NCI-H1436 (cell line): ENCODE data around the gene APOC3.
"Not testable (repeated sequence)": the region's sequence is repeated elsewhere in the genome, so short reads cannot be mapped to it uniquely, and the experiment has no call there.

Source experiments
- DNase-seq: peaks from one replicate; lab custom pipeline; 2025; lab: John Stamatoyannopoulos, UW

The APOC3 gene

DNA sequence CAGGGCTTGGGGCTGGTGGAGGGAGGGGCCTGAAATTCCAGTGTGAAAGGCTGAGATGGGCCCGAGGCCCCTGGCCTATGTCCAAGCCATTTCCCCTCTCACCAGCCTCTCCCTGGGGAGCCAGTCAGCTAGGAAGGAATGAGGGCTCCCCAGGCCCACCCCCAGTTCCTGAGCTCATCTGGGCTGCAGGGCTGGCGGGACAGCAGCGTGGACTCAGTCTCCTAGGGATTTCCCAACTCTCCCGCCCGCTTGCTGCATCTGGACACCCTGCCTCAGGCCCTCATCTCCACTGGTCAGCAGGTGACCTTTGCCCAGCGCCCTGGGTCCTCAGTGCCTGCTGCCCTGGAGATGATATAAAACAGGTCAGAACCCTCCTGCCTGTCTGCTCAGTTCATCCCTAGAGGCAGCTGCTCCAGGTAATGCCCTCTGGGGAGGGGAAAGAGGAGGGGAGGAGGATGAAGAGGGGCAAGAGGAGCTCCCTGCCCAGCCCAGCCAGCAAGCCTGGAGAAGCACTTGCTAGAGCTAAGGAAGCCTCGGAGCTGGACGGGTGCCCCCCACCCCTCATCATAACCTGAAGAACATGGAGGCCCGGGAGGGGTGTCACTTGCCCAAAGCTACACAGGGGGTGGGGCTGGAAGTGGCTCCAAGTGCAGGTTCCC is at the start of gene APOC3:
Gene APOC3 (plus strand): TSS at position 383 of the 659 bp plus-strand sequence. CDS start 676 bp downstream, outside the sequence.
- DNase-seq: no peak

DNA sequence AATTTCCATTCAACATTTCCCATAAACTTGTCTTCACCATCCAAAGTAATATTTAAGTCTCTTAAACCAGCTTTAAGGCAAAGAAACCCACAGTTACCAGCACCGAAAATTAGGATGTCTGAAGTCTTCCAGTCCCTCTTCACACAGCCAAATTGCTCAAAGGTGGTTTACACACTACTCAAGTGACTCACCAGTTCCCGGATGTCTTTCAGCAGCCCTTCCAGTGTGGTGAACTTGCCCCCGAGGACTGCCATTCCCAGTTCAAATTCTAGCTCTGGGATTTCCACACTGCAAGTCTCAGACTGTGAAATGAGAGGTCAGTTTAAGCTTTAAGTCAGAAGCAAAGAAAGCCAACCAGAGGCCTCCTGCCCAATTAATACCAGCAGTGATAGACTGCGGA is 47.0 kb upstream of the APOC3 start:
- no peak for DNase-seq

DNA sequence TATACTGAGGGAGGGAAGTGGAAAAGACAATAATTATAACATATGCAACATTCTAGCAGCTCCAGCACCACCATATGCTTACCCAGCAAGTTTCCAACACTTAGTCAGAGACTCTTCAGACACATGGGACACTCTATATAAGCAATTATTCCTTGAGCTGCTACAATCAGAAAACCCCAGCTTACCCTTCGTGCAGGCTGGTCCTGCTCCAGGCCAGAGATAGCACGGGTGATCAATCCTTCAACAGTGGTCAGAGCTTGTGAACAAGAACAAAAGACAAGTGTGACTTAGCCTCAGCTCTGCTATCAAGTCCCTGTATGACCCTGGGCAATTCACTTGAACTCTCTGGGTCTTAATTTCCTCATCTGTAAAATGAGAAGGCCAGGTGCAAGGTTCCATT is 43.4 kb upstream of the APOC3 start:
- no peak for DNase-seq

DNA sequence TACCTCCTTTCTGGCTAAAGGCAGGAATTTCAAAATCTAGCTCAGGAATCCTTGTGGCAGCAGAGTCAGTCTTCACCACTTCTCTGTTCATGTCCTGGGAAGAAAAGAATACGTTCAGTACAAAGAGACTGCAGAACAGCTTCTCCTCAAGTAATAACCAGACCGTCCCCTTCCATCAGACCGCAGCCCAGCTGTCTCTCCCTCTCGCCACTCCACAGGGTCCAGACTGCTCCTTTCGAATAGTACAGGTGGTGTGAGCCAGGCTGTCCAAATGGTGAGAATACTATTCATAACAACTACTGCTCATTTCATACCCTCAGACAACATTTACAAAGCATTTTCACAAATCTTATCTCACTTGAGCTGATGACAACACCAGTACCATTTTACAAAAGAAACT is 42.7 kb upstream of the APOC3 start:
- no peak for DNase-seq

DNA sequence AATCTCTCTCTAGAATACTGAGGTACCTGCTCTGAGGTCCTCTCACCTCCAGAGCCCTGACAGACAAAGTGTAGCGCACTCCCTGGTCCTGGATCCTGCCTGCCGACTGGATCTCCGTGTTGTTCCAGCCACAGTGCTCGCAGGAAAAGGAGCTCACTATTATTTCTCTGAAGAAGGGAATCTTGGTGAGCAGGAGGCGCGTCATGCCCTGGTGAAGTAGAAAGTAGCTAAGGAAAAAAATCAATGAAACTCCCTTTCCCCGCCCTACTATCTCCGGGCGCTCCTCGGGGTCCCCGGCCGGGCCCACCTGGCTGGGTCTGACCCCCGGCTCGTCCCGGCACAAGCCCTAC is 42.3 kb upstream of the APOC3 start:
- no peak for DNase-seq

DNA sequence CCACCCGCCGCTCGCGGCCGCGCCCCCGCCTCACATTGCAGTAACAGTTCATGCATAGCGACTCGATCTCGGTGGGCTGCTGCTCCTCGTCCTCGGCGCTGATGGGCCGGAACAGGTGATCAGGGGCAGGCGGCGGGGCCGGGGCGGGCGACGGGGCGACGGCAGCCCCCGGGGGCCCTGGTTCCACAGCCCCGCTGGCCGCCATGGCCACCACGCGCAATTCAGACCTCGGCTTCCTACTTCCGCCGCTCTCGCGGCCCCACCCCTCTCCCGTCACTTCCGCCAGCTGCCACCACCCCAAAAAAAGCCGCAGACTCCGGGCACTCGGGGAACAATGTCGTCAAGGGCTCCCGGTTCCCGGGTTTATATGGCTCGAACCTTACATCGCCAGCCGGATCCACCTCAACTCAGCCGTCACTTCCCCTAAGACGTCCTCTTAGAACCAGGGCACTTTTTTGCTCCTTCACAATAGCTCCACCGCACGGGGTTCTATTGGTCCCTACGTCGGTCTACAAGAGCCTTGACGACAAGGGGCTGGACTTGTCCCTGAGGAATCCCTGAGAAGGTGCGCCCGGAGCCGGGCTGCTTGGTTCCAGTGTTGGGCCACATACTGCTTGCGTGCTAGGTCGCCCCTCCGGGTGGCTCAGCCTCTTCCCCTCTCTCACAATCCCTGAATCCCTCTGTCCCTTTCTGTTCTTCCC is 41.8 kb upstream of the APOC3 start, which contains the start of gene ZPR1:
Gene ZPR1 (minus strand): TSS at position 238 of the 701 bp plus-strand sequence. CDS start 33 bp downstream, at position 205.
- peak; percentile 67 for DNase-seq

DNA sequence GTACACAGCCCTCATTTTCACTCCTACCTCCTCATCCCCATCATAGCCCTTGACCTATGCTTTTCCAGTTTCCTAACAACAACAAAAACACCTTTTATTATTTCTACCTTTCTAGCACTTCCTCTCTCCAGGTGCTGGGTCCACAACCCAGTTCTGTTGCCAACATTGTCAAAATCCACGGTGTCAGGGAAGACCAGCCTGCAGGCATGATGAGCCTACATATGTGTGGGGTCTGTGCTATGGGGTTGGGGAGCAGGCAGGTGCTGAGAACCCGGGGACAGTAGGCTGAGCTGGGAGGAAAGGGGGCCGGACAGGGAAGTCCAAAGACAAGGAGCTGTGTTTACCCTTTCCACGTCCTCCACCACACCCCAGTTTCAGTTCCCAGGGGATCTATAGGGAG is 41.2 kb upstream of the APOC3 start:
- DNase-seq: no peak

DNA sequence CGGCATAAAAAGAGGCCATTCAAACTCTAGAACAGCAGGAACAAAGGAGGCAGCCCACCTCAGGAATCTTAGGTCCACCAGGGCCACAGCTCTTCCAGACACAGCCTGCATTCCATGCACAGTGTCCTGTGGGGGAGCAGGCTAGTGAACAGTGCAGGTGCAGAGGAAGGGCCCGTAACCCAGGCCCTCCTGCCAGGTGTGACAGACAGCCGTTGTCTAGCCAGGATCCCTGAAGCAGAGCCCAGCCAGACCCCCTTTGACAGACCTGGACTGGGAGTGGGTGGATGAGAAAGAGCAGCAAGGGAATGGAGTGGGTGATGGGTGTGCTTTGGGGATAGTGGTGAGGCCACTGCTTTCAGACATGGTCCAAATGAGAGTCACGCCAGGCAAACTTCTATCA is 40.7 kb upstream of the APOC3 start:
- no peak for DNase-seq

DNA sequence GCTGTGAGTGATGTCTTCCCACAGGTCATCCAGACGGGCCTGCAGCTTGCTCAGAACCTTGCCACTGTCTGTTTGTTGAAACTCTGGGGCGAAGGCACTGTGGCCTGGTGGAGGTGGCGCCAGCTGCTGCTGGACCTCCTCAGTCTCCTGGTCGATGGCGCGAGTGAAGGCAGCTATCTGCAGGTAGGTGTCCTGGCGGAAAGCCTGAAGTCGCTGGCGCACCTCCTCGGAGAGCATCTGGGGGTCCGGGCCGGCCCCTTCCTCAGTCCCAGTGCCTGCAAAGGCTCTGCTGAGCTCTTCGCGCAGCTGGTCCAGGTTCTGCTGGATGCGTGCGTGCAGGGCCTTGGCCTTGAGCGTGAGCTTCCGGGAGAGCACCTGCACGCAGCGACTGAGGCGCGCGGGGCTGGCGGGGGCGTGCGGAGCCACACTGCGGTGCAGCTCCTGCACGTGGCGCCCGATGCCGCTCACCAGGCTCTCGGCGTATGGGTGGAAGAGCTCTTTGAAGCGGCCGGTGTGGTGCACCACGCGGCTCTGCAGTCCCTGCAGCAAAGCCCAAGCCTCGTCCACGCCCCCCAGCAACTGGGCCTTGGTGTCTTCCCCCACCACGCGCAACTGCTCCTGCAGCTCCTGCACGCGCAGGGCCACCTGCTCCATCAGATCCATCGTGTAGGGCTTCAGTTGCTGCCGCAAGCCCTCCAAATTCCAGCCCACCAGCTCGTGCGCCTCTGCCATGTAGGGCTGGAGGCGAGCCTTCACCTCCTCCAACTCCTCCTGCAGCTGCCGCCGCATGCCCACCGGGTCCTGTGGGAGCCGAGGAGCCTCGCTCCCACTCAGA is 39.3 kb upstream of the APOC3 start:
- DNase-seq: no peak

DNA sequence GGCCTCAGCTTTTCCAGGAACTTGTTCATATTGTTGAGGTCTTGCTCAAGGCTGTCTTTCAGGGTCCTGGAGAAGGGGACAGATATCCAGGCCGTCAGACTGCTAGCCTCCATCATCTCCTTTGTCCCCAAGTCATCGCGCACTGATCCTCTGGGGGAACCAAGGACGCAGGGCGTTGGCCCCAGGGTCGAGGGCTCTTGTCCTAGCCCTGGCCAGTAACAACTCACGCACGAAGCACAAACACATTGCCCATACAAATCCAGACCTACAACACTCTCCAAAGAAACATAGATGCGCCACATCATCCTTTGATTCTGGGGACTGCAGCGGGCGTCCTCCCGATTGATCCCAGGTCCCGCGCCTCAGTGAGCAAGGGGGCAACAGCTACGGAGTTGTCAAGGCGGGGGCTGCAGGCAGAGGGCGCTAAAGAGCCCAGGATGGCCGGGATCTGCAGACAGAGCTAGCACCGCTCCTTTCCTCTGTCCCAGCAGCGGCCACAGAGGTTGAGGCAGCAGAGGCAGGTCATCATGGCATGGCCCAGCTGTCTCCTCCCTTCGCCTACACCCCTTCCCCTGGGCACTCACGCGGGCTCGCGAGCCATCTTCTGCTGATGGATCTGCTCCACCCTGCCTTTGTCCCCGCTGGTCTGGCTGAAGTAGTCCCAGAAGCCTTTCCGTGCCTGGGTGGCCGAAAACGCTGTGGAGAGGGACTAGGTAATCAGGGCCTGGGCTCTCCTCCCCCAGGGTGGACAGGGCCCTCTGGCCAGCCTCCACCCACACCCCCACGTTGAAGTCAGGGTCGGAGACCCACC is 38.5 kb upstream of the APOC3 start:
- peak; percentile 60 for DNase-seq

DNA sequence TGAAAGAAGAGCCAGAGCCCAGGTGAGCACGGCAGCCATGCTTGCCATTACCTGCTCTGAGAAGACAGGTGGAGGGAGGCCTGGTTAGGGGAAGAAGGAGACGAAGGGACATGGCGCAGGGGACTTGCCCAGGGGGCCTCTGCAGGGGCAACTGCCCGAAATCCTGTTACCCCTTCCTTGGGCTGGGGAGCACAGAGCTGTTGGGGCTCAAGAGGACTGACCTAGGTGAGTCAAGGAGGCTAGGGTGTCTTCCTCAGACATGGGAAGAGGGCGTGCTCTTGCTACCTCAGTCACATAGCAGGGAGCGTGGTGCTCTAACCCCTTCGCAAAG is 37.9 kb upstream of the APOC3 start, which contains the start of gene APOA5:
Gene APOA5 (minus strand): TSS at position 67 of the 331 bp plus-strand sequence. CDS start 19 bp downstream, at position 48.
- DNase-seq: no peak

DNA sequence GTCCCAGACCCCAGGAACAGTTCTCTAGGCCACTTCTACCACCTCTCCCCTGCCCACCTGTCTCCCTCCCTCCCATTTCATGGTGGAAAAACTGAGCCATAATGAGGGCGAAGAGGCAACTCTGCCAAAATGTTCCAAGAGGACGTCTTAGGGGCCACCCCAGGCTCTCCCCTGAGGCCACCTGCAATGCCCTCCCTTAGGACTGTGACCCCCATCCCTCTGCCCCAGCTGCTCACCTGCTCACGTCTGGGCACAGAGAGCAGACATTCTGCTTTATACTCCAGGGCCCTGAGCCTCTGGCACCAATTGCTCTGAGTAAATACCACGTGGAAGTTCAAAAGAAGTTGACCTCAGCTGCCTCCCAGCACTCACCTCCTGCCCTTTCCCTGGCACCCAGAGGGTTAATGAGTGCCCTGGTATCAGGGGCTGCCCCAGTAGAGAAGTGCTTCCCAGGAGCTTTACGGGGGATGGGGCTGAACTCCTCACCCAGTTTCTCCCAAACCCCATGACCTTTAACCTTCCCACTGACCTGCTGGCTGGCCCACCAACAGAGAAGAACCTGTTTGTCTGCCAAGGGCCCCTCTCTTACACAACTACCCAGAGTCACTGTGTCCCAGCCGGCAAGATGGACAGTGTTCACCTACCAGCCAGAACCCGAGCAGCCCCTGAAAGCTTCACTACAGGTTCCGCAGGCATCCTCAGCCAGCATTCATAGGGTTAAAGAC is 37.4 kb upstream of the APOC3 start:
- DNase-seq: no peak

DNA sequence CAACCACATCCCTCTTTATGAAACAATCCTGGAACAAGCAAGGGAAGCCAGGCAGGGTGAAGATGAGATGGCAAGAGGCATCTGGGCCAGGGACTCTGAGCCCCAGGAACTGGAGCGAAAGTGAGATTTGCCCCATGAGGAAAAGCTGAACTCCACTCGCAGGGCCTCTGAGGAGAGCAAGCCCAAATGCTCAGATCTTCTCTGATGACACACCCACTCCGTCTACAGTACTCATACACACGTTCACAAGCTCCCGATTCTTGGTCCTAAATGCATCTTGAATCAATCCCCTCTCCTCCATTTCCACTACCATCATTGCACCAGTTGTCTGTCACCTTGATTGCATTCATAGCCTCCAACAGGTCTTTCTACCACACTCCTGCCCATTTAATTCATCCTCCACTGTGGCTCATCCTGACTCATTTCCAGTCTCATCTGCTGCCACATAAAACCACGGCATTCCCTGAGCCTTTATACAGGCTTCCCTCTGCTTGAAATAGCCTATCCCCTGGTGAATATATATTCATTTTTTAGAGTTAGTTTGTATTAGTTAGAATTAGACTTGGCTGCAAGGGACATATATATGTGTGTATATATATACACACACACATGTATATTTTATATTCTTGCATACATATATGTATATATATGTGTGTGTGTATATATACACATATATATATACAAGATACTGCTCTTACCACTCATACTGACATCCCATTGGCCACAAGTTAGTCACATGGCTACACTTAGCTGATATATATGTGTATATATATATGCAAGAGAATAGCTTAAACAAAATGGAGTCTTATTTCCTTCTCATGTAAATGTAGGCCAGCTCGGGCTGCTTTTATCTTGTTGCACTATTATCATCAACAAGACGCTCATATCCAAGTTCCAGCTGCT is 36.6 kb upstream of the APOC3 start:
- no peak for DNase-seq

DNA sequence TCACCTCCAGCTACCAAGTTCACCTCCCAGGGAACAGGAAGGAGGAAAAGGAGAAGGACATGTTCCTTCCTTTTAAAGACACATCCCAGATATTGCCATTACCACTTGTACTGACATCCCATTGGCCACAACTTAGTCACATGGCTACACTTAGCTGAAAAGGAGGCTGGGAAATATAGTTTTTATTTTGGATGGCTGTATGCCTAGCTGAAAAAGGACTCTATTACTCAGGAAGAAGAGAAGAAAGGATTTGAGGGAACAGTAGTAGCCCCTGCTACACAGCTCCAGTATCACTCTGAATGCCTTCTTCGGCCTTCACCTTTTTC is 36.0 kb upstream of the APOC3 start:
- no peak for DNase-seq

DNA sequence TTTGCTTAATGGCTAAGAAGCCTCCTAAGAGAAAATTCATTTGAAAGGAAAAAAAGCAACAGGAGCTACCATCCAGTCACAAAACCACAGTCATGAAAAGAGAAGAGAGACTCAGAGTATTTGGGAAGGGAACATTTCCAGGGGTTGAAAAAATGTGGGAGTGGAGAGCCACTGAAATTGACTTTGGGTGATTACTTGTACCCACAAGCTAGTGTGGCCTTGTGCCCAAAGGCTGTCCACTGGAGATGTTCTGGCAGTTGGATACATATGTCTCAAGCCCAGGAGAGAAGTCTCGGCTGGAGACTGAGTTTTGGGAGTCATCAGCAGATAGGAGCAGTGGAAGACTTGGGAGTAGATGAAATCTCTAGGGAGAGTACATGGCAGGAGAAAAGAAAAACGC is 34.9 kb upstream of the APOC3 start:
- DNase-seq: no peak

DNA sequence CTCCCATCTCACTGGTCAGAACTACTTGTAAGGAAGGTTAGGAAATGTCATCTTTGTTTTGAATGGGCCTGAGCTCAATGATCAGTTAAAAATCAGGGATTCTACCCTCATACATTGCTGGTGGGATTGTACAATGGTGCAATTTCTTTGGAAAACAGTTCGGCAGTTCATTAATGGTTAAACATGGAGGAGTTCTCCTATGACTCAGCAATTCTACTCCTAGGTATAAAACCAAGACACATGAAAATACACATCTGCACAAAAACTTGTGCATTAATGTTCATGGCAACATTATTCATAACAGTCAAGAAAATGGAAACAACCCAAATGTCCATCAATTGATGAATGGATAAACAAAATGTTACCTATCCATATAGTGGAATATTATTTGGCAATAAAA is 33.2 kb upstream of the APOC3 start:
- no peak for DNase-seq

DNA sequence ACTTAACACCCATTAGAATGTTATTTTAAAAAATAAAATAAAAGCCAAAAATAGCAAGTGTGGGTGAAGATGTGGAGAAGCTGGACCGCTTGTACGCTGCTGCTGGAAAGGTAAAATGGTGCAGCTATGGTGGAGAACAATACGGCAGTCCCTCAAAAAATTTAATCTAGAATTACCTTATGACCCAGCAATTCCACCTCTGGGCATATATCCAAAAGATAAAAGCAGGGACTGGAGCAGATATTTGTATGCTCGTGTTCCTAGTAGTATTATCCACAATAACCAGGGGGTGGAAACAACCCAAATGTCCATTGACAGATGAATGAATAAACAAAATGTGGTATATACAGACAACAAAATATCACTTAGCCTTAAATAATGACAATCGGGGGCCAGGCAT is 31.9 kb upstream of the APOC3 start:
- no peak for DNase-seq

DNA sequence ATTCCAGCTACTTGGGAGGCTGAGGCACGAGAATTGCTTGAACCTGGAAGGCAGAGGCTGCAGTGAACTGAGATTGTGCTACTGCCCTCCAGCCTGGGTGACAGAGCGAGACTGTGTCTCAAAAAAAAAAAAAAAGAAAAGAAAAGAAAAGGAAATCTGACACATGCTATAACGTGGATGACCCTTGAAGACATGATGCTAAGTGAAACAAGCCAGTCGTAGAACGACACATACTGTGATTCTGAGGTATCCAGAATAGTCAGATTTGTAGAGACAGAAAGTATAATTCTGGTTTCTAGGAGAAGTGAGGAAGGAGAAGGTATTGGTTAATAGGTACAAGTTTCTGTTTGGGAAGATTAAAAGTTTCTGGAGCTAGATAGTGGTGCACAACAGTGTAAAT is 31.3 kb upstream of the APOC3 start:
- DNase-seq: no peak

DNA sequence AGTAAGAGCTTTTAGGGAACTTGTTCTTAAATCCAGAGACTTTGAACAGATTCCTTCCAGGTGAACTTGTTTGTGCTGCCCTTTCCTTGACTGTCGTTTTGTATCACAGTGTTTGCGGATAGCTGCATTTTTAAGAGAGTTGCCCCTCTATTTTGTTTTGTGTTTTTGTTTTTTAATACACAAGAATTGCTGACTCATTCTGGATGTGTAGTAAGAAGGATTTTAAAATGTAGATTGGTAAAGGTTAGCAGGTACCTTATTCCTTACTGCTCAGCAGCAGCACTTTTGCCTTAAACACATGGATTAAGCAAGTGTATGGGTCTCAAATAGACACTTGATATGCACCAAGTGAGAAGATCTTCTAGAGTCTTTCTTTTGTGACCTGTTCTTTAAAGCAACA is 29.1 kb upstream of the APOC3 start:
- no peak for DNase-seq

DNA sequence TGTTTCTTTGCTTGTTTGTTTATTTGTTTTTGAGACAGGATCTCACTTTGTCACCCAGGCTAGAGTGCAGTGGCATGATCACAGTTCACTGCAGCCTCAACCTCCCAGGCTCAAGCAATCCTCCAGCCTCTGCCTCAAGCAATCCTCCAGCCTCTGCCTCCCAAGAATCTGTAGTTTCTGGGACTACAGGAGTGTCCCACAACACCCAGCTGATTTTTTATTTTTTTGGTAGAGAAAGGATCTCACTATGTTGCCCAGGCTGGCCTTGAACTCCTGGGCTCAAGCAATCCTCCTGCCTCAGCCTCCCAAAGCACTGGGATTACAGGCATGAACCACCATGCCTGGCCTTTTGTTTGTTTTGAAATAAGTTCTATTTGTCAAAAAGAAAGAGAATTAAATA is 28.0 kb upstream of the APOC3 start:
- not testable (repeated sequence) for DNase-seq

DNA sequence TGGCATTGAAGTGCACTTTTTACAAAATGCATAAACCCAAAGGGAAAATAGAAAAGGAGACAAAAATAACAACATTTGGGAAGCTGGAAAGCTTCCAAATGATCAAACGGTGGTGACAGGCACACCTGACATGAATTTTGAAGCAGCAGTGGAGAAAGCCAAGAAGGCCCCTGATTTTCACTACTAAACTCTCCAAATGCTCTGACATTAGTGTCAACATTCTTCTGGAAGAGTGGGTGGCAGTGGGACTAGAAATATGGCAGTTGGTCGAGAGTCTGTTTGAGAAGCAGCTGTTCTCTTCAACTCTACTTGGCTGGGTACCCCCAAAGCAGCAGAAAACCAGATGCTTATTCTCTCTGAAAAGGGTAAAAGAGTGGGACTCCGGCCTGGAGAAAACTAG is 25.7 kb upstream of the APOC3 start:
- no peak for DNase-seq
